ENCODE results near the gene TTYH3.

The TTYH3 gene

DNA sequence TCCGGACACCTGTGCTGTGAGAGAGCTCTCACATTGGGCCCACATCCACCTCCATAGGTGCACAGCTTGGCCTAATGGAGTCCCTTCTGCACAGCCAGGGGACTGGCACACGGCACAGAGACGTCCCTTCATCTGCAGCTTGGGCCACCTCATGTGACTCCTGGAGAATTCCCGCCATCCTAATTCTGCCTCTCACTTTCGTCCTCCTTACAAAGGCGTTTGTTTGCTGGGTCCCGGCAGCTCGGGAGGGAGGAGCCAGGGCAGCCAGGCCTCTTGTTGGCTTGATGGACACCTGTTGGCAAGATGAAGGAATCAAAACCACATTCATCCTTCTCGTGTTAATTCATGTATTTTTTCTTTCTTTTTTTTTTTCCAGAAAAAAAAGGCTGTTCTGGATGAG lies 30.7 kb upstream of the TTYH3 start:
- H3K4me1 Mint-ChIP-seq, result peaks cover 12% of the 10 kb centered on the region
- TF ChIP-seq, protein P1, sequence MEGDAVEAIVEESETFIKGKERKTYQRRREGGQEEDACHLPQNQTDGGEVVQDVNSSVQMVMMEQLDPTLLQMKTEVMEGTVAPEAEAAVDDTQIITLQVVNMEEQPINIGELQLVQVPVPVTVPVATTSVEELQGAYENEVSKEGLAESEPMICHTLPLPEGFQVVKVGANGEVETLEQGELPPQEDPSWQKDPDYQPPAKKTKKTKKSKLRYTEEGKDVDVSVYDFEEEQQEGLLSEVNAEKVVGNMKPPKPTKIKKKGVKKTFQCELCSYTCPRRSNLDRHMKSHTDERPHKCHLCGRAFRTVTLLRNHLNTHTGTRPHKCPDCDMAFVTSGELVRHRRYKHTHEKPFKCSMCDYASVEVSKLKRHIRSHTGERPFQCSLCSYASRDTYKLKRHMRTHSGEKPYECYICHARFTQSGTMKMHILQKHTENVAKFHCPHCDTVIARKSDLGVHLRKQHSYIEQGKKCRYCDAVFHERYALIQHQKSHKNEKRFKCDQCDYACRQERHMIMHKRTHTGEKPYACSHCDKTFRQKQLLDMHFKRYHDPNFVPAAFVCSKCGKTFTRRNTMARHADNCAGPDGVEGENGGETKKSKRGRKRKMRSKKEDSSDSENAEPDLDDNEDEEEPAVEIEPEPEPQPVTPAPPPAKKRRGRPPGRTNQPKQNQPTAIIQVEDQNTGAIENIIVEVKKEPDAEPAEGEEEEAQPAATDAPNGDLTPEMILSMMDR (IDR thresholded peaks at IDR 0.05; ENCODE audit: unreplicated experiment in 3 of 3), result no peak

GRCh38 chr7:2601907-2602306 lies 29.9 kb upstream of the TTYH3 start:
- Mint-ChIP-seq H3K36me3 (ENCODE audit: low read depth) (peaks cover 33% of the 10 kb centered on the region), H3K4me1 (peaks cover 4% of the 10 kb centered on the region), H3K27me3 (ENCODE audit: low read depth) (peaks cover 4% of the 10 kb centered on the region), H3K27ac (no peak overlapping the region), H3K9me3 (no peaks in the 10 kb centered on the region), H3K4me3 (no peak overlapping the region)
- TF ChIP-seq, protein P1 (IDR thresholded peaks at IDR 0.05; ENCODE audit: unreplicated experiment in 3 of 3), result no peak

More for the DNA sequence above, 30.7 kb upstream of the TTYH3 start:
- Mint-ChIP-seq H3K36me3 (ENCODE audit: low read depth) (peaks cover 40% of the 10 kb centered on the region), H3K27ac (no peak overlapping the region), H3K9me3 (no peaks in the 10 kb centered on the region), H3K27me3 (ENCODE audit: low read depth) (peaks cover 4% of the 10 kb centered on the region), H3K4me3 (no peak overlapping the region)

DNA sequence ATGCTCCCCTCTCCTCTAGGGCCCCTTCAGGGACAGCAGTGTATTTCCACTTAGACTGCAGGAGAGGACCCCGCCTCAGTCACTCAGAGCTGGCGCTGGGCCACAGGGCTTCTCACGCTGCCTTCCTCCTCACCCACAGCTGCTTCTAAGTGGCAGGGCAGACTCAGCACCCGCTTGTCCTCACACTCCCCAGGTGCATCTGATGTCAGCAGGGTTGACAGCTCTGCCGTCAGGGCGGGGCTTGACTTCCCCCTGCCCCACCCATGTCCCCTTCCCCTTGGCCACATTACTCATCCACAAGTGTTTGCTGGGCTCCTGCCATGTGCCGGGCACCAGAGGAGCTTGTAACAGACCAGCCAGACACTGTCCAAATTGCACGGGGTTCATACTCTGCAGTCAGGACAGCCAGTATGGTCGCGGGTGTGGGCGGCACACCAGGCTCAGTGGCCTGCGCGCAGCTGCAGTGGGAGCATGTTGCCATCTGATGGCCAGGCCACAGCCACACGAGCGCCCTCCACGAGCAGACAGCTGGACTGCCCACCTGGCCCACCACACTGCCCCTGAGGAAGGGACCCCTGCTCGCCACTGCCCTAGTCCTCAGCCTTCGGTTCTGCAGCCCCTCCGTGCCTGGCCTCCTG lies 29.3 kb upstream of the TTYH3 start:
- Mint-ChIP-seq H3K27ac (no peak overlapping the region), H3K9me3 (no peaks in the 10 kb centered on the region), H3K36me3 (ENCODE audit: low read depth) (peaks cover 33% of the 10 kb centered on the region), H3K27me3 (ENCODE audit: low read depth) (peaks cover 4% of the 10 kb centered on the region), H3K4me3 (no peak overlapping the region), H3K4me1 (peaks cover 2% of the 10 kb centered on the region)
- TF ChIP-seq, protein P1 (IDR thresholded peaks at IDR 0.05; ENCODE audit: unreplicated experiment in 3 of 3), result no peak

- Mint-ChIP-seq H3K36me3 (ENCODE audit: low read depth) (peaks cover 27% of the 10 kb centered on the region), H3K4me1 (peaks cover 6% of the 10 kb centered on the region), H3K27me3 (ENCODE audit: low read depth) (peaks cover 4% of the 10 kb centered on the region), H3K27ac (no peak overlapping the region), H3K9me3 (no peaks in the 10 kb centered on the region), H3K4me3 (no peak overlapping the region)
- TF ChIP-seq, protein P1 (IDR thresholded peaks at IDR 0.05; ENCODE audit: unreplicated experiment in 3 of 3), result no peak
Measured at GRCh38 chr7:2603044-2603965, 28.5 kb upstream of the TTYH3 start.

DNA sequence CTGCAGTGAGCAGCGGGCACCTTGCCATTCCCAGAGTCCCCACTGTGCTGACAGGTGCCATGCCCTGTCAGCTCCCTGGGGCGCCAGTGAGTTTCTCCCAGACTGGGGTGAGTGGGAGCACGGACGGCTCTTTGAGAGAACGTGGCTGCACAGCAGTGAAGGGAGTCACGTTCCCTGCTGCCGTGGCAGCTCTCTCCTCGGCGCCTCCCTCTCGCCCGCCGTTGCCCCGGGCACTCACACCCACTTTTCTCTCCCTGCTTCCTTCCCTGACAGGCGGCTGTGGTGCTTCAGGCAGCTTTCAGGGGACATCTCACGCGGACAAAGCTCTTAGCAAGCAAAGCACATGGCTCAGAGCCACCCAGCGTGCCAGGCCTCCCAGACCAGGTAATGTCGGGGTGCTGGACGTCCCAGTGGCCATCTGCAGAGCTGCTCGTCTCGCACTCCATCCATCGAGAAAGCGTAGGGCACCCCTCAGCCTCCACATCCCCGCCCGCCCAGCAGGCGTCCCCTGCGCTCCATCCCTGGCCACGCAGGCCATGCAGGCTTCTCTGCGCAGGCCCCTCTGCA lies 27.1 kb upstream of the TTYH3 start:
- Mint-ChIP-seq H3K9me3 (no peaks in the 10 kb centered on the region), H3K27me3 (ENCODE audit: low read depth) (peaks cover 4% of the 10 kb centered on the region), H3K27ac (no peak overlapping the region), H3K4me3 (no peak overlapping the region), H3K36me3 (ENCODE audit: low read depth) (peaks cover 19% of the 10 kb centered on the region), H3K4me1 (peaks cover 14% of the 10 kb centered on the region)
- TF ChIP-seq, protein P1 (IDR thresholded peaks at IDR 0.05; ENCODE audit: unreplicated experiment in 3 of 3), result no peak
